ENCODE results near the gene RAD50.
A peak's percentile ranks its signal among the peaks of the same experiment; 100 is the strongest.
"Not testable (repeated sequence)": the region's sequence is repeated elsewhere in the genome, so short reads cannot be mapped to it uniquely, and the experiment has no call there.

Gene RAD50

DNA sequence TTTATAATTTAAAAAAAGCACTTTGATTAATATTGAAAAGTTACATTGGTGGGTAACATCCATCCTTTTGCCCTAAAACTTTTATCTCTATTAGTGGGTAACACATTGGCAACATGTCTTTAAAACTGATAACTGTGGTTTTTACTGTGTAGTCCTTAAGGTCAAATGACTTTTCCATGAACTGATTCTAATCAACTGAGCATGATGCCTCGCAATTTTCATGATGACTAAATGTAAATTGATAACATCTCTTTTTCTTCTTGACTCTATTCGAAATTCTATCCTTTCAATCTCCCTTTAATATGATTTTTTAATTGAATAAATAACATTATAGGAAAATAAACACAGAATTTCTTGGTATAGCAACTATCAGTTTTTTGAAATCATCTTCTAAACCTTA lies 7.2 kb upstream of the RAD50 start:
- TF ChIP-seq, protein P1, sequence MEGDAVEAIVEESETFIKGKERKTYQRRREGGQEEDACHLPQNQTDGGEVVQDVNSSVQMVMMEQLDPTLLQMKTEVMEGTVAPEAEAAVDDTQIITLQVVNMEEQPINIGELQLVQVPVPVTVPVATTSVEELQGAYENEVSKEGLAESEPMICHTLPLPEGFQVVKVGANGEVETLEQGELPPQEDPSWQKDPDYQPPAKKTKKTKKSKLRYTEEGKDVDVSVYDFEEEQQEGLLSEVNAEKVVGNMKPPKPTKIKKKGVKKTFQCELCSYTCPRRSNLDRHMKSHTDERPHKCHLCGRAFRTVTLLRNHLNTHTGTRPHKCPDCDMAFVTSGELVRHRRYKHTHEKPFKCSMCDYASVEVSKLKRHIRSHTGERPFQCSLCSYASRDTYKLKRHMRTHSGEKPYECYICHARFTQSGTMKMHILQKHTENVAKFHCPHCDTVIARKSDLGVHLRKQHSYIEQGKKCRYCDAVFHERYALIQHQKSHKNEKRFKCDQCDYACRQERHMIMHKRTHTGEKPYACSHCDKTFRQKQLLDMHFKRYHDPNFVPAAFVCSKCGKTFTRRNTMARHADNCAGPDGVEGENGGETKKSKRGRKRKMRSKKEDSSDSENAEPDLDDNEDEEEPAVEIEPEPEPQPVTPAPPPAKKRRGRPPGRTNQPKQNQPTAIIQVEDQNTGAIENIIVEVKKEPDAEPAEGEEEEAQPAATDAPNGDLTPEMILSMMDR (IDR thresholded peaks at IDR 0.05) = no peak
- no peak overlapping the region for H3K27ac ChIP-seq
- H3K36me3 ChIP-seq = no peaks in the 10 kb centered on the region
- peaks cover 6% of the 10 kb centered on the region for H3K27me3 ChIP-seq
- H3K4me1 ChIP-seq (ENCODE audit: control insufficient read depth in 1 of 2, insufficient read depth in 1 of 2, low read depth in 1 of 2, low read length in 1 of 2) = no peaks in the 10 kb centered on the region
- H3K9me3 ChIP-seq = no peaks in the 10 kb centered on the region
- H3K4me3 ChIP-seq (ENCODE audit: low read depth in 1 of 2, low read length in 1 of 2) = no peak overlapping the region

DNA sequence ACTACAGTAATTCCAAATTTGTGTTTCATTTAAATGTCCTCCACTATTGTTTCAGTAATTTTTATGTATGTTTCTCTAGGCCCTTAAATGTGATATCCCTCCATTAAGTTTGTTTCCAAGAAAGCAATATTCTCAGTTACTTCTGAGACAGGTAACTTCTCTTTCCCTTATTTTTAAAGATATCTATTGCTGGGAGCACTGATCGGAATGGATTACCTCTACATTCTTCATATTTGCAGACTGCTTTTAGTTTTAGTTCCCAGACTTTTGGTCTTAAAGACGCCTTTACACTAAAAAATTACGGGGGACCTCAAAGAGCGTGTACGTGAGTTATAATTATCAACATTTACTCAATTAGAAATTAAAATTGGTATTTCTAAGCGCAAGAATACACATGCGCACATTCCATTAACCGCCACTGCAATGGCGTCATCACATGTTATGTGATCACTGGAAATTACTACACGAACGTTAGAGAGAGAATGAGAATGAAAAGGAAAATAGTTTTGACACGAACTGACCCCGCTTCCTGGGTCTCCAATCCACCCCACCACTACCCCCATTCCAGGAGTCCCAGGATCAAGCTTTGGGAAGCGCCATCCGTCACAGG lies 519 bp upstream of the RAD50 start:
- H3K4me3 ChIP-seq (ENCODE audit: low read depth in 1 of 2, low read length in 1 of 2) = peak overlapping the region; percentile 88 to 91
- peak overlapping the region; percentile 59 for H3K27ac ChIP-seq
- H3K36me3 ChIP-seq = no peaks in the 10 kb centered on the region
- peaks cover 5% of the 10 kb centered on the region for H3K27me3 ChIP-seq
- TF ChIP-seq, protein P1 (IDR thresholded peaks at IDR 0.05) = no peak
- H3K4me1 ChIP-seq (ENCODE audit: control insufficient read depth in 1 of 2, insufficient read depth in 1 of 2, low read depth in 1 of 2, low read length in 1 of 2) = peaks cover 17 to 18% of the 10 kb centered on the region in 2 experiments
- H3K9me3 ChIP-seq = no peaks in the 10 kb centered on the region

- peaks cover 17 to 18% of the 10 kb centered on the region in 2 experiments for H3K4me1 ChIP-seq (ENCODE audit: control insufficient read depth in 1 of 2, insufficient read depth in 1 of 2, low read depth in 1 of 2, low read length in 1 of 2)
- peak overlapping the region; percentile 59 for H3K27ac ChIP-seq
- peak overlapping the region; percentile 88 to 91 for H3K4me3 ChIP-seq (ENCODE audit: low read depth in 1 of 2, low read length in 1 of 2)
- TF ChIP-seq, protein P1 (IDR thresholded peaks at IDR 0.05) = no peak
- H3K36me3 ChIP-seq = no peaks in the 10 kb centered on the region
- H3K9me3 ChIP-seq = no peaks in the 10 kb centered on the region
- H3K27me3 ChIP-seq = no peaks in the 10 kb centered on the region
Observed at GRCh38 chr5:132557478-132558172, 848 bp downstream of the RAD50 start.

DNA sequence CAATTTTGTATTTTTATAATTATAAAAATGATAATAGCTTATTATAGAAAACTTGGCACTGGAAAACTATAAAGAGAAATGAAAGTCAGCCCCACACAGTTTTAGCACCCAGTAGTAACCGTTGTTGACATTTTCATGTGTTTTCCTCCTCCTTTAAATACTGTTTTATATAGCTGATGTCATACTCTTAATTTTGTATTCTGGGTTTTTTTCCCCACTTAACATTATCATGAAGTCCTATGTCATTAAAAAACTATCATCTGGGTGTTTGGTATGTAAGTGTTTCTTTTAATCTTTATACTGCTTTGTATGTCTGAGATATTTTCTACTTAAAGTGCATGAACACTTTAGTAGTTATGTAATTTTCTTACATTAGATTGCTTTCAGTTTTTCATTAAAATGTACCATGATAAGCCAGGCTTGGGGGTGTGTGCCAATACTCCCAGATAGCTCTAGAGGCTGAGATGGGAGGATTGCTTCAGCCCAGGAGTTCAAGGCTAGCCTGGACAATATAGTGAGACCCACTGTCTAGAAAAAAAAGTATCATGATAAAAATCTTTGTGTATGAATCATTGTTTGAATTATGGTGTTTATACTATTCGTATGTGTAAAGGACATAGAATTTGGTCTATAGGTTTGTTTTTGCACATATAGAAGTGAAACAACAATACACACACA lies 2.7 kb downstream of the RAD50 start:
- Histone ChIP-seq H3K9me3 (no peaks in the 10 kb centered on the region), H3K27ac (no peak overlapping the region), H3K4me1 (ENCODE audit: control insufficient read depth in 1 of 2, insufficient read depth in 1 of 2, low read depth in 1 of 2, low read length in 1 of 2) (peaks cover 17 to 18% of the 10 kb centered on the region in 2 experiments), H3K27me3 (no peaks in the 10 kb centered on the region), H3K36me3 (no peaks in the 10 kb centered on the region), H3K4me3 (ENCODE audit: low read depth in 1 of 2, low read length in 1 of 2) (no peak overlapping the region)
- TF ChIP-seq, protein P1 (IDR thresholded peaks at IDR 0.05) = no peak

DNA sequence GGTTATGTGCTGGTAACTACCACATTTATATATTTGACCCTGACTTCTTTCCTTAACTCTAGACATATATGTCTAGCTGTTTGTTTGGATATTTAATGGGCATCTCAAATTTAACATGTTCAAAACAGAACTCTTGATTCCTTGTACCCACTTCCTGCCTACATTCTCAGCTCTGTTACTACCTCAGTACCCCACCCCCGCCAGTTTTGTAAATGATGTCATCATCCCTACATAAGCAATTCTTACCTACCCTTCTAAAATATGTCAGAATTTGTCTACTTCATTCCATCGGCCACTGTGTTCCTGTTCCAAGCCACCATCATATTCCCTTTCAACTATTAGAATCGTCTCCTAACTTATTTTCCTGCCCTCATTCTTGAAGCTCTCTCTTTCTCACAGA lies 4.8 kb downstream of the RAD50 start:
- Histone ChIP-seq H3K27ac (no peak overlapping the region), H3K27me3 (no peaks in the 10 kb centered on the region), H3K4me3 (ENCODE audit: low read depth in 1 of 2, low read length in 1 of 2) (no peak overlapping the region), H3K4me1 (ENCODE audit: control insufficient read depth in 1 of 2, insufficient read depth in 1 of 2, low read depth in 1 of 2, low read length in 1 of 2) (peaks cover 14 to 15% of the 10 kb centered on the region in 2 experiments), H3K36me3 (no peaks in the 10 kb centered on the region), H3K9me3 (no peaks in the 10 kb centered on the region)
- TF ChIP-seq, protein P1 (IDR thresholded peaks at IDR 0.05) = no peak

- H3K27me3 ChIP-seq; H3K4me3 ChIP-seq (ENCODE audit: low read depth in 1 of 2, low read length in 1 of 2); H3K9me3 ChIP-seq; H3K36me3 ChIP-seq; H3K27ac ChIP-seq; H3K4me1 ChIP-seq (ENCODE audit: control insufficient read depth in 1 of 2, insufficient read depth in 1 of 2, low read depth in 1 of 2, low read length in 1 of 2): not testable (repeated sequence)
Observed at GRCh38 chr5:132564555-132564954, 7.8 kb downstream of the RAD50 start.

Data from neutrophil (primary cell).